ENCODE data around the gene SEC22B.
A peak's percentile ranks its signal among the peaks of the same experiment; 100 is the strongest.
"Not testable (repeated sequence)": the region's sequence is repeated elsewhere in the genome, so short reads cannot be mapped to it uniquely, and the experiment has no call there.

SEC22B gene

DNA sequence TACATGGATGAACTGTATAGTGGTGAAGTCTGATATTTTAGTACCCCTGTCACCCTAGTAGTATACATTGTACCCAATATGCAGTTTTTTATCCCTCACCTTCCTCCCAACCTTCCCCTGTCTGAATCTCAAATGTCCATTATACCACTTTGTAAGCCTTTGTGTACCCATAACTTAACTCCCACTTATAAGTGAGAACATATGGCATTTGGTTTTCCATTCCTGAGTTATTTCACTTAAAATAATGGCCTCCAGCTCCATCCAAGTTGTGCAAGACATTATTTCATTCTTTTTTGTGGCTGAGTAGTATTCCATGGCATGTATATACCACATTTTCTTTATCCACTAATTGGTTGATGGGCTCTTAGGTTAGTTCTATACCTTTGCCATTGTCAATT, 42.4 kb downstream of the SEC22B start:
- not testable (repeated sequence) for H3K9me3 Mint-ChIP-seq; H3K4me3 Mint-ChIP-seq; DNase-seq (ENCODE audit: low spot score); H3K27me3 Mint-ChIP-seq (ENCODE audit: low read depth); H3K27ac Mint-ChIP-seq; H3K36me3 Mint-ChIP-seq (ENCODE audit: low read depth)
- H3K4me1 Mint-ChIP-seq (ENCODE audit: low read depth), result peaks cover 12% of the 10 kb centered on the region

DNA sequence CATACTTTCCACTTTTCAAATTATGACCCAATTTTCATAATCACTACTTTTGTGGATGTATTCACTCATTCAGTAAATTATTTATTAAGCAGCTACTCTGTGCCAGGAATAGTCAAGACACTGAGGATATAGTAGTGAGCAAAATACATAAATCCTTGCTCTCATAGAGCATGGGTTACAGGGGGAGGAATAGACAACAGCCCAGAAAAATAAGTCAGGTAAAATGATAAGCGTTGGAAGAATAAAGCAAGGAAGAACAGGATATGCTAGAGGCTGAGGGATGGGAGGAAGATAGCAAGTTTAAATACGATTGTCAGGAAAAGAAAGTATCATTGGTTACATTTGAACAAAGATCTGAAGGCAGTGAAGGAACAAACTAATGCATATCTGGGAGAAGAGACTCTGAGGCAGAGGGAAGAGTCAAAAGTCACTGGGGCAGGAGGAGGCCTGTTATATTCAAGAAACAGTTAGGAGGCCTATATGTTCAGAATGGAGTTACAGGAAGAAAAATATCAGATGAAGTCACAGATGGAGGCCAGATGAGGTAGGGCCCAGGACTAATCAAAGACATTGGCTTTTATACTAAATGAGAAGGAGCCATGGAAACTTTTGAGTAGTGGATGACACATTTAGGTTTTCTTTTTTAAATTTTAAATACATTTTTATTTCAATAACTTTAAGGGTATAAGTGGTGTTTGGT, 42.9 kb downstream of the SEC22B start:
- no peaks in the 10 kb centered on the region for H3K9me3 Mint-ChIP-seq
- peaks cover 3% of the 10 kb centered on the region for H3K36me3 Mint-ChIP-seq (ENCODE audit: low read depth)
- H3K27me3 Mint-ChIP-seq (ENCODE audit: low read depth), result no peaks in the 10 kb centered on the region
- peak overlapping the region; percentile 56 for H3K27ac Mint-ChIP-seq
- no peak overlapping the region for H3K4me3 Mint-ChIP-seq
- peaks cover 12% of the 10 kb centered on the region for H3K4me1 Mint-ChIP-seq (ENCODE audit: low read depth)
- no peak for DNase-seq (ENCODE audit: low spot score)

DNA sequence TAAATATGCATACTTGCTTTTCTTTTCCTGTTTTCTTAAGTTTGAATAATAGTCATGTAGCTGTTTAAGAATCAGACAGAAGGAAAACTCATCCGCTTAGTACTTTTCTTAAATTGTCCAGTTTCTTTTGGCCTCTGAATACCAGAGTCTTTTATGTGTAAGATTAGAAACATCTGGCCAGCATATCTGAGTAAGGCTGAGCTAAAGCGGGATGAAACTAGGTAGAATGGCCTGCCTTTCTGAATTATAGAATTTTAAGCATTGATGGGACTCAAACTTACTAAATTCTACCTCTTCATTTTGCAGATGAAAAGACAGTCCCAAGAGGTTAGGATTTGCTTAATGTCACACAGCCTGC, 43.9 kb downstream of the SEC22B start:
- H3K36me3 Mint-ChIP-seq (ENCODE audit: low read depth); DNase-seq (ENCODE audit: low spot score); H3K4me3 Mint-ChIP-seq; H3K27me3 Mint-ChIP-seq (ENCODE audit: low read depth); H3K9me3 Mint-ChIP-seq: not testable (repeated sequence)
- H3K27ac Mint-ChIP-seq, result peak overlapping the region; percentile 41
- H3K4me1 Mint-ChIP-seq (ENCODE audit: low read depth), result peaks cover 12% of the 10 kb centered on the region

DNA sequence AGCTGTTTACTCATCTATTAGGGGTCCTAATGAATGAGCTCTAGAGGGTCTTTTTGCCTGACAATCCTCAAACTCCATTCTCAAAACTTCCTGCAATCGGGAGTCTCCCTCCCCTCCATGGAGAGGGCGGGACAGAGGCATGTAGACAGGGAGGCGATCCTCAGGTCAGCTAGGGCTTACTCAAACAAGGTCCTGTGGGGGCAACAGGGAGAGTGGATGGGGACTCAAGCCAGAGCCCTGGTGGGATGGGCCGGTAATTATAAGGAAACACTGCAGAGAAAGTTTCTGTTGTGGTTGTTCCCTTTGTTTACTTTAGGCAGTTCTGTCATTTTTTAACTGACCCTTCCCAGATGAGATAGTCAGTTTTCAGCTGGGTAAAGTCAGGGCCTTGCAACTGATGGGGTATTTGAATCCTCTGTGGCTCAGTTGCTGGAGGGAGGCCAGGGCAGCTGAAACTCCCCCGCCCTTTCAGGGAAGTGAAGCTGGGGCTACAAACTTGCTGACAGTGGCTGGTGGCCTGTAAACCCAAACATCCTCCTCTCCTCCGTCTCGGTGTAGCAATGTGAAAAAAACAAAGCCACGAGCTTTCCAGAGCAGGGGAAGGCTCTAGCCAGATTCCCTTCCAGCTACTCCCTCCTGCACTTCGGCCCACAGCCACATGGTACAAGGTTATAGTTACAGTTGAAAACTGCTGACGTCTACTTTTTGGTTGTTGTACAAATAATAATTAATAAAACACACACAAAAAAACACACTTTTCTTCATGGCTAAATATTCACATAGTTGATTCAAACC, 44.5 kb downstream of the SEC22B start:
- not testable (repeated sequence) for H3K9me3 Mint-ChIP-seq; H3K36me3 Mint-ChIP-seq (ENCODE audit: low read depth); H3K27me3 Mint-ChIP-seq (ENCODE audit: low read depth); DNase-seq (ENCODE audit: low spot score); H3K4me1 Mint-ChIP-seq (ENCODE audit: low read depth); H3K4me3 Mint-ChIP-seq
- peak overlapping the region; percentile 41 for H3K27ac Mint-ChIP-seq

DNA sequence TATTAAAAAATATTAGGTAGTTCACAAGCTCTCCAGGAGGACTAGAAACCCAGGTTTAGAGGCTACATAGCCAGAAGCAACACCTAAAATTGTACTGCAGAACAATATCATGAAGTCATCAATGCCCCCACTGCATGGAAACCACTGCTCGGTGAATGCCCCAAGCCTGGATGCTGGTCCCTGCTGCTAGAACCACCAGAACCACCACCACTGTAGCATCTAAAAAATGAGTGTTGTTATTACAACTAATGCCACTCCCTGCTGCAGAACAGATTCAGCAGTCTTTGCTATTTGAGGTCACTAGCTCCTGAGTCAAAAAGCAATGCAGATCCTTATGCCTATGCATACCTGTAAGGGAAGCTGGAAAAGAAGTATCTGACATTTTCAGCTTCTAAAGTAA, 48.4 kb downstream of the SEC22B start:
- H3K4me1 Mint-ChIP-seq (ENCODE audit: low read depth), result peaks cover 14% of the 10 kb centered on the region
- not testable (repeated sequence) for H3K4me3 Mint-ChIP-seq; H3K9me3 Mint-ChIP-seq; H3K36me3 Mint-ChIP-seq (ENCODE audit: low read depth); DNase-seq (ENCODE audit: low spot score); H3K27me3 Mint-ChIP-seq (ENCODE audit: low read depth); H3K27ac Mint-ChIP-seq

DNA sequence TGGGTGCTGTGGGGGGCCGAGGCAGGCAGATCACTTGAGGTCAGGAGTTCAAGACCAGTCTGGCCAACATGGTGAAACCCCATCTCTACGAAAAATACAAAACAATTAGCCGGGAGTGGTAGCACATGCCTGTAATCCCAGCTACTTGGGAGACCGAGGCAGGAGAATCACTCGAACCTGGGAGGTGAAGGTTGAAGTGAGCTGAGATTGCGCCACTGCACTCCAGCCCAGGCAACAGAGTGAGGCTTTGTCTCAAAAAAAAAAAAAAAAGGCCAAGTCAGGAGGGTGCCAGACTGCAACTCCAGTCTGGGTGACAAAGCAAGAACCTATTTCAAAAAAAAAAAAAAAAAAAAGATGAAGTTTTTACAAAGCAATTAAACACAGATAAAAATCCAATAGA, 50.1 kb downstream of the SEC22B start:
- DNase-seq (ENCODE audit: low spot score); H3K36me3 Mint-ChIP-seq (ENCODE audit: low read depth); H3K27ac Mint-ChIP-seq; H3K9me3 Mint-ChIP-seq; H3K4me3 Mint-ChIP-seq; H3K27me3 Mint-ChIP-seq (ENCODE audit: low read depth): not testable (repeated sequence)
- peaks cover 14% of the 10 kb centered on the region for H3K4me1 Mint-ChIP-seq (ENCODE audit: low read depth)

DNA sequence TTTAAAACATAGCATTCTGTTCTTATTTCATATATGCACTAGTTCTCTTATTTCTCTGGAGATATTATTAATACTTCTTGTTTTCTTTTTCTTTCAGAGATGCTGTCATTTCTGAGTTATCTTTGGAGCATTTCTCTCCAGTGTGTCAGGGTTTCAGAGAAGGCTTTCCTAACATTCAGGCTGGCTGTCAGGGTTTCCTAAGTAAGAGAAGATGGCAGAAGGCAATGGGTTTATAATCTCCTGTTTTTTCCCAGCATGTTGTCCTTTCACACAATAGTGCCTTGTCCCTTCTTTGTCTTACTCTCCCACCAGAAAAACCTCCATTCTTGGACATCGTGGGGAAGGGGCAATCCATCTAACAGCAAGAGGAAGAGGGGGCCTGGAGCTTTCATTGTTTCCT, 51.7 kb downstream of the SEC22B start:
- not testable (repeated sequence) for H3K9me3 Mint-ChIP-seq; H3K27me3 Mint-ChIP-seq (ENCODE audit: low read depth); H3K27ac Mint-ChIP-seq; DNase-seq (ENCODE audit: low spot score); H3K36me3 Mint-ChIP-seq (ENCODE audit: low read depth); H3K4me3 Mint-ChIP-seq
- peaks cover 17% of the 10 kb centered on the region for H3K4me1 Mint-ChIP-seq (ENCODE audit: low read depth)

DNA sequence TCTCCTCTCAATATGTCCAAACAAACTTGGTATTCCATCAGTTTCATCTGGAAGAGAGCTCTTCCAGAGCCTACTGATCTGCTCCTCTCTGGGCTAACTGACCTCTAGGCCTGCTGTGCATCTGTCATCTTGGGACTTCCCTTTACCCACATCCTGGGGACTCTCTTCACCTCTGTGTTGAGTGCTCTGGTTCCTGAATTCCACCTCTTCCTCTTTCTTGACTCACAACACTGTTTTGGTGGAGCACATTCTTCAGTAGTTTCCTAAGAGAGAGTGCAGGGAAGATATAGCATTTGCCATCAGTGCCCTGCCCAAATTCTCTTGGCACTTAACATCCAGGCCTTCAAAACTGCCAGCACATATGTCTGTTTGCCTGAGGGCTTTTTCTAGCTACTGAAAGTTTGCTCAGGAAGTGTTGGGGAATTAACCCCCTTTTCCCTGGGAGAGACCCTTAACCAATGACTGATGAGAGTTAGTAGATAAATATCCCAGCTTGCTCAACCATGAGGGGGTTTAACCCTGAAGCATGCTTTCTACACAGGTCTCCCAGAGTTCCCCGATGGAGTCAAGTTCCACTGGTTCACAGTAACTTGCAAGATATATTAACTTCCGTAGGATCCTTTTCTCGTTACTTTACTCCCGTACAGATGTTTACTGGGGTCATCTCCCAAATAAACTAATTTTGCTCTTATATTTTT, 52.4 kb downstream of the SEC22B start:
- H3K36me3 Mint-ChIP-seq (ENCODE audit: low read depth); H3K27me3 Mint-ChIP-seq (ENCODE audit: low read depth); H3K9me3 Mint-ChIP-seq; H3K4me3 Mint-ChIP-seq; H3K27ac Mint-ChIP-seq; DNase-seq (ENCODE audit: low spot score): not testable (repeated sequence)
- H3K4me1 Mint-ChIP-seq (ENCODE audit: low read depth), result peaks cover 17% of the 10 kb centered on the region

DNA sequence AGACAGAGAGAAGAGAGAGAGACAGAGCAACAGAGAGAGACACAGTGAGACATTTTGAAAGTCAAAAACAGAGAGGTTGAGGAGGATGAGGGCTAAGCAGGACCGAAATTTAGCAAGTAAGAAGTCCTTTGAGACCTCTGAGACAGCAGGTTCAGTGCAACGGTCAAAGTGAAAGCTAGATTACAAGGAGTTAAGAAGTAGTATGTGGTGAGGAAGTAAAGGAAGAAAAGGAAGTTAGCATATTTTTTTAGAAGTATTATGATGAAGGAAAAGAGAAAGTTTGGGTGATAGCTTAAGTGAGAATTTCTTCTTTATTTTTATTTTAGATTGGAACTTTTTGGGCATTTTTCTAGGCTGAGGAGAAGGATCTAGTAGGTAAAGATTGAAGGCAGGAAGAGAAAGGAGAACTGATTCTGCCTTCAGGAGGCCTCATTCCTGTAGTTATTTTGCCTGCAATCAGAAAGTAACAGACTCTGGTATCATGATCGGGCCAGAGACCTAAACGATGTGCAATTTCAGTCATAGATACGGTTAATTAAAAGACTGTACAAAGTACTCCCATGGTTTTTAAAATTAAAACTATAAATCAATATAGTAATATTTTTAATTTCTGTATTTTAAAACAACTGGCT, 53.9 kb downstream of the SEC22B start:
- H3K36me3 Mint-ChIP-seq (ENCODE audit: low read depth); H3K27me3 Mint-ChIP-seq (ENCODE audit: low read depth); H3K9me3 Mint-ChIP-seq; DNase-seq (ENCODE audit: low spot score): not testable (repeated sequence)
- H3K27ac Mint-ChIP-seq, result peak overlapping the region; percentile 89
- peak overlapping the region; percentile 74 for H3K4me3 Mint-ChIP-seq
- H3K4me1 Mint-ChIP-seq (ENCODE audit: low read depth), result peaks cover 20% of the 10 kb centered on the region

DNA sequence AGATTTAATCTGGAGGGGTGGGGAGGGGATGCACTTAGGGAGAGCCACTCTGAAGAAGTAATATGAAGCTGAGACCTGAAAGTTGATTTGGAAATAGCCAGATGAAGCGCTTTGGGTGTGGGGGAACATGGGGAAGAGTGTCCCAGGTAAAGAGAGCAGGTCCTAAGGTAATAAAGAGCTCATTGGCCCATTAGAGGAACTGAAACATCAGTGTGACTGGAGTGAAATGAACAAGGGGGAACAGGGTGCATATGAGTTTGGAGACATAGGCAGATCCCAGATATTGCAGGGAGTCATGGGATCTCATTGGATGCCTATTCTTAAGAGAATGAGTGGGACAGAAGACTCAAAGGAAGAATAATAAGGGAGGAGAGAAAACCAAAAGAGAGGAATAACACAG, 54.5 kb downstream of the SEC22B start:
- not testable (repeated sequence) for DNase-seq (ENCODE audit: low spot score); H3K27me3 Mint-ChIP-seq (ENCODE audit: low read depth); H3K9me3 Mint-ChIP-seq; H3K36me3 Mint-ChIP-seq (ENCODE audit: low read depth); H3K27ac Mint-ChIP-seq
- Mint-ChIP-seq H3K4me1 (ENCODE audit: low read depth) (peaks cover 20% of the 10 kb centered on the region), H3K4me3 (peak overlapping the region; percentile 29)

DNA sequence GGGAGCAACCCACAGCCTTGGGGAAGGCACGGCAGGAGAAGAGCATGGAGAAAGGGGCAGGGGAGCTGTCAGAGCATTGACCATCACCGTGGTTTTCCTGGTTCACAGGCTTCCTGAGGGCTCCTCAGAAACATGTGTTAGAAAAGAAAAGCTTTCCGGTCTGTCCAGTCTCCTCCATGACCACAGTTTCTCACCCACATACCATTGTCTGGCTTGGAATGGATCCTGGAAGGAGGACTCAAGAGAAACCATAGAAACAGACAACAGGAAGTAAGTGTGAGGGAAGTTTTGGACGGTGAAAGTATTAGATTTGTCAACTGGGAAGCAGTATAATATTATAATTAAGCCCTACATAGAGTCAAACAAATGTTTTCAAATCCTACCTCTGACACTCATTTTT, 55.8 kb downstream of the SEC22B start:
- H3K4me1 Mint-ChIP-seq (ENCODE audit: low read depth), result peaks cover 23% of the 10 kb centered on the region
- H3K36me3 Mint-ChIP-seq (ENCODE audit: low read depth); H3K27me3 Mint-ChIP-seq (ENCODE audit: low read depth); H3K9me3 Mint-ChIP-seq; H3K27ac Mint-ChIP-seq; H3K4me3 Mint-ChIP-seq; DNase-seq (ENCODE audit: low spot score): not testable (repeated sequence)

DNA sequence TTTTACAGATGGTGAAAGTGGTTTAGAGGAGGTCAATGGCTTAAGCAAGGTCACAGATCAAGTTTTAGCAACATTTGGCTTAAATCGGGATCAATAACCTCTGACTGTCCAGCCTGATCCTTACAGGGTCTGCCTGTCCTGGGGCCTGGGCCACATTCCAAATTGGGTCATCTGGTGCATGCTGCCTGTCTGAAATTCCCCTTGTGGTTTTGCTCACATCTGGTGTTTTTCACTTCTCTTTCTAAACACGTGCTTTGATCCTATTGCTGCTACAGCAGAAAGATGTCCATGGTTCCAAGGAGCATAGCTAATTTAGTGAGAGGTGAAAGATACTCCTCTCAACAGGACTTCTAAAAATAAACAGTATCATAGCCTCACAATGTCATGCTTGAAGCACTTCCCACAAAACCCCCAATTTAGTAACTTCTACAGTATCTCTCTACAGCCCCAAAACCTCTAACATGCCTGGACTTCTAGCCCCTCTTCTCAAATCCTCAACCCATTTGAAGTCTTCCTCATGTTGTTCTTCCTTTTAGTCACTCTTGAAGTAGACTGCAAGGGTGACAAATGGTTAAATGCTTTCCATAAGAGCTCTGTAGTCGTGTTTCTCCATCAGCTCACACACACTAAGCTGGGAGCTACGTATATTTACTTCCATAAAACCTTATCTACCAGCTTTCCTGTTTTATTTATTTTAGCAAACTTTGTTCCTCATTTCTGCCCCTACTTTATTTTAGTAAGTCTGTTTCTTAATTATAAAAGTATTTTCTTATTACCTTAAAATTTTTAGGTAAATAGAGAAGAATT, 58.7 kb downstream of the SEC22B start:
- not testable (repeated sequence) for H3K27ac Mint-ChIP-seq; H3K36me3 Mint-ChIP-seq (ENCODE audit: low read depth); H3K9me3 Mint-ChIP-seq; H3K4me3 Mint-ChIP-seq; H3K27me3 Mint-ChIP-seq (ENCODE audit: low read depth); DNase-seq (ENCODE audit: low spot score)
- H3K4me1 Mint-ChIP-seq (ENCODE audit: low read depth), result peaks cover 14% of the 10 kb centered on the region

DNA sequence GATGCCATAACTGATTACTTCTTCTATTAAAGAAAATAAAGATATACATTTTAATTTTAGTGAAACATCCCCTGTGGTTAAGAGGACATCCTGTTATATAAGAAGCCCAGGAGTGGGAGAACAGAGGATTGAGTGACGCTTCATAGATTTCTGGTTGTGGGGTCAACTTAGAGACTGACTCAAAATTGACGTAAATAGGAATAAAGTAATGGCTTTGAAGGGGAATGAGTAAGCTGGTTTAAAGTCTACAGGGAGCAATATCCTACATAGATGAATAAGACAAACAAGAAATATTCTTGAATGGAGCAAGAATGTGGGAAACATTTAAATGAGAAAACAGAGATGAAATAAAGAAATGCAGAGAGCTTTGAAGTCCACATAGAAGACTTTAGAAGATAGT, 60.2 kb downstream of the SEC22B start:
- H3K9me3 Mint-ChIP-seq; H3K4me3 Mint-ChIP-seq; H3K27me3 Mint-ChIP-seq (ENCODE audit: low read depth); H3K36me3 Mint-ChIP-seq (ENCODE audit: low read depth); DNase-seq (ENCODE audit: low spot score); H3K27ac Mint-ChIP-seq: not testable (repeated sequence)
- H3K4me1 Mint-ChIP-seq (ENCODE audit: low read depth), result peaks cover 15% of the 10 kb centered on the region
